ENCODE results near the gene IMPG2.

Gene IMPG2

DNA sequence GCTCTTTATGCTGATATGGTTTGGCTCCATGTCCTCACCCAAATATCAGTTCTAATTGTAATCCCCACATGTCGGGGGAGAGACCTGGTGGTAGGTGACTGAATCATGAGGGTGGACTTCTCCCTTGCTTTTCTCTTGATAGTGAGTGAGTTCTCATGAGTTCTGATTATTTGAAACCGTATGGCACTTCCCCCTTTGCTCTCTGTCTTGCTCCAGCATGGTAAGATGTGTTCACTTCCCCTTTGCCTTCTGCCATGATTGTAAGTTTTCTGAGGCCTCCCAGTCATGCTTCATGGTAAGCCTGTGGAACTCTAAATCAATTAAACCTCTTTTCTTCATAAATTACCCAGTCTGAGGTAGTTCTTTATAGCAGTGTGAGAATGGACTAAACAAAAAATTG lies 107.6 kb downstream of the IMPG2 start:
- no peaks in the 10 kb centered on the region for H3K36me3 ChIP-seq (replicated peaks; ENCODE audit: insufficient read depth, low read length)
- no peak overlapping the region for H2AFZ ChIP-seq (ENCODE audit: low read length)
- no peaks in the 10 kb centered on the region for H3K4me1 ChIP-seq (ENCODE audit: low read length)
- no peak overlapping the region for H3K27ac ChIP-seq (ENCODE audit: low read length)
- DNase-seq, result no peak
- H3K4me3 ChIP-seq (ENCODE audit: low read length), result no peak overlapping the region
- H3K79me2 ChIP-seq (ENCODE audit: low read length), result no peaks in the 10 kb centered on the region
- no peaks in the 10 kb centered on the region for H3K27me3 ChIP-seq (replicated peaks; ENCODE audit: insufficient read depth, low read length)
- no peaks in the 10 kb centered on the region for H3F3A ChIP-seq (ENCODE audit: insufficient read depth, low read length)
- no peak overlapping the region for H3K9ac ChIP-seq (ENCODE audit: low read length)
- H3K9me3 ChIP-seq (replicated peaks; ENCODE audit: insufficient read depth, low read length), result no peaks in the 10 kb centered on the region
- no peaks in the 10 kb centered on the region for H4K20me1 ChIP-seq (ENCODE audit: insufficient read depth, low read length)
- H3K9me2 ChIP-seq (replicated peaks; ENCODE audit: insufficient read depth, low read length), result no peaks in the 10 kb centered on the region
- TF ChIP-seq EZH2 (optimal IDR thresholded peaks at IDR 0.05; ENCODE audit: low read depth, low read length) (no peak), EZH2phosphoT487 (IDR thresholded peaks at IDR 0.05; ENCODE audit: low read length) (no peak)
- TF ChIP-seq, protein P1, sequence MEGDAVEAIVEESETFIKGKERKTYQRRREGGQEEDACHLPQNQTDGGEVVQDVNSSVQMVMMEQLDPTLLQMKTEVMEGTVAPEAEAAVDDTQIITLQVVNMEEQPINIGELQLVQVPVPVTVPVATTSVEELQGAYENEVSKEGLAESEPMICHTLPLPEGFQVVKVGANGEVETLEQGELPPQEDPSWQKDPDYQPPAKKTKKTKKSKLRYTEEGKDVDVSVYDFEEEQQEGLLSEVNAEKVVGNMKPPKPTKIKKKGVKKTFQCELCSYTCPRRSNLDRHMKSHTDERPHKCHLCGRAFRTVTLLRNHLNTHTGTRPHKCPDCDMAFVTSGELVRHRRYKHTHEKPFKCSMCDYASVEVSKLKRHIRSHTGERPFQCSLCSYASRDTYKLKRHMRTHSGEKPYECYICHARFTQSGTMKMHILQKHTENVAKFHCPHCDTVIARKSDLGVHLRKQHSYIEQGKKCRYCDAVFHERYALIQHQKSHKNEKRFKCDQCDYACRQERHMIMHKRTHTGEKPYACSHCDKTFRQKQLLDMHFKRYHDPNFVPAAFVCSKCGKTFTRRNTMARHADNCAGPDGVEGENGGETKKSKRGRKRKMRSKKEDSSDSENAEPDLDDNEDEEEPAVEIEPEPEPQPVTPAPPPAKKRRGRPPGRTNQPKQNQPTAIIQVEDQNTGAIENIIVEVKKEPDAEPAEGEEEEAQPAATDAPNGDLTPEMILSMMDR (IDR thresholded peaks at IDR 0.05; ENCODE audit: low read length), result no peak
- no peak overlapping the region for H3K4me2 ChIP-seq (ENCODE audit: low read depth, low read length)

- Histone ChIP-seq H3K4me1 (ENCODE audit: low read length) (no peaks in the 10 kb centered on the region), H2AFZ (ENCODE audit: low read length) (no peak overlapping the region), H3K4me3 (ENCODE audit: low read length) (no peak overlapping the region), H3K27ac (ENCODE audit: low read length) (no peak overlapping the region), H3K9me2 (replicated peaks; ENCODE audit: insufficient read depth, low read length) (no peaks in the 10 kb centered on the region), H3K79me2 (ENCODE audit: low read length) (no peaks in the 10 kb centered on the region), H3F3A (ENCODE audit: insufficient read depth, low read length) (no peaks in the 10 kb centered on the region), H3K9me3 (replicated peaks; ENCODE audit: insufficient read depth, low read length) (no peaks in the 10 kb centered on the region), H4K20me1 (ENCODE audit: insufficient read depth, low read length) (no peaks in the 10 kb centered on the region), H3K27me3 (replicated peaks; ENCODE audit: insufficient read depth, low read length) (no peaks in the 10 kb centered on the region), H3K36me3 (replicated peaks; ENCODE audit: insufficient read depth, low read length) (no peaks in the 10 kb centered on the region), H3K9ac (ENCODE audit: low read length) (no peak overlapping the region), H3K4me2 (ENCODE audit: low read depth, low read length) (no peak overlapping the region)
- DNase-seq, result no peak
- TF ChIP-seq, protein P1 (IDR thresholded peaks at IDR 0.05; ENCODE audit: low read length), result no peak
- TF ChIP-seq EZH2 (optimal IDR thresholded peaks at IDR 0.05; ENCODE audit: low read depth, low read length) (no peak), EZH2phosphoT487 (IDR thresholded peaks at IDR 0.05; ENCODE audit: low read length) (no peak)
Measured at GRCh38 chr3:101204246-101204645, 116.1 kb downstream of the IMPG2 start.

GRCh38 chr3:101203411-101203810 lies 117.0 kb downstream of the IMPG2 start:
- Histone ChIP-seq H3K9me3 (replicated peaks; ENCODE audit: insufficient read depth, low read length) (no peaks in the 10 kb centered on the region), H3K9me2 (replicated peaks; ENCODE audit: insufficient read depth, low read length) (no peaks in the 10 kb centered on the region), H2AFZ (ENCODE audit: low read length) (no peak overlapping the region), H3K27me3 (replicated peaks; ENCODE audit: insufficient read depth, low read length) (no peaks in the 10 kb centered on the region), H3K36me3 (replicated peaks; ENCODE audit: insufficient read depth, low read length) (no peaks in the 10 kb centered on the region), H4K20me1 (ENCODE audit: insufficient read depth, low read length) (no peaks in the 10 kb centered on the region), H3K4me3 (ENCODE audit: low read length) (no peak overlapping the region), H3K79me2 (ENCODE audit: low read length) (no peaks in the 10 kb centered on the region), H3F3A (ENCODE audit: insufficient read depth, low read length) (no peaks in the 10 kb centered on the region), H3K4me2 (ENCODE audit: low read depth, low read length) (no peak overlapping the region), H3K9ac (ENCODE audit: low read length) (no peak overlapping the region), H3K27ac (ENCODE audit: low read length) (no peak overlapping the region), H3K4me1 (ENCODE audit: low read length) (no peaks in the 10 kb centered on the region)
- TF ChIP-seq EZH2phosphoT487 (IDR thresholded peaks at IDR 0.05; ENCODE audit: low read length), result no peak
- TF ChIP-seq EZH2 (optimal IDR thresholded peaks at IDR 0.05; ENCODE audit: low read depth, low read length), result no peak
- TF ChIP-seq, protein P1 (IDR thresholded peaks at IDR 0.05; ENCODE audit: low read length), result no peak
- no peak for DNase-seq
